Neural cell (in vitro differentiated cells): Measurements from ENCODE around the gene DGKZ.
"Not testable (repeated sequence)": the region's sequence is repeated elsewhere in the genome, so short reads cannot be mapped to it uniquely, and the experiment has no call there.

Experiments used
- CTCF ChIP-seq: fragments of 450-650 bp; IDR thresholded peaks from 2 replicates; pipeline ENCODE4 v1.5.1; 2014; ENCODE audit warnings: antibody characterized with exemption, mild to moderate bottlenecking, moderate library complexity; ENCODE audit not compliant: poor library complexity, severe bottlenecking
- EP300 ChIP-seq: fragments of 450-650 bp; conservative IDR thresholded peaks from 2 replicates; pipeline ENCODE4 v1.6.1; 2014; ENCODE audit warnings: antibody characterized with exemption, mild to moderate bottlenecking, moderate library complexity; ENCODE audit not compliant: poor library complexity, severe bottlenecking
- EZH2 ChIP-seq: fragments of 200-600, 300-800 bp; shearing (Covaris generic), sonication (generic); IDR thresholded peaks from 2 replicates; pipeline ENCODE4 v1.6.1; 2014; ENCODE audit warnings: antibody characterized with exemption, low read length, borderline replicate concordance, mild to moderate bottlenecking; ENCODE audit not compliant: insufficient read depth, poor library complexity, severe bottlenecking
- MXI1 ChIP-seq: fragments of 450-650 bp; conservative IDR thresholded peaks from 2 replicates; pipeline ENCODE4 v1.6.1; 2014; ENCODE audit warnings: antibody characterized with exemption, mild to moderate bottlenecking; ENCODE audit not compliant: poor library complexity, severe bottlenecking
- POLR2AphosphoS5 ChIP-seq: IDR thresholded peaks from 2 replicates; pipeline ENCODE4 v1.6.1; 2012
- RAD21 ChIP-seq: fragments of 450-650 bp; conservative IDR thresholded peaks from 2 replicates; pipeline ENCODE4 v1.6.1; 2014; ENCODE audit warnings: antibody characterized with exemption, mild to moderate bottlenecking, moderate library complexity
- SMC3 ChIP-seq: fragments of 450-650 bp; conservative IDR thresholded peaks from 2 replicates; pipeline ENCODE4 v1.6.1; 2014; ENCODE audit warnings: antibody characterized with exemption, mild to moderate bottlenecking, moderate library complexity; ENCODE audit not compliant: poor library complexity
- TAF1 ChIP-seq: IDR thresholded peaks from 2 replicates; pipeline ENCODE4 v1.6.1; 2012; ENCODE audit warnings: low read depth

GRCh38 chr11:46371262-46371661 lies 24.0 kb downstream of the DGKZ start:
- TF ChIP-seq CTCF, EP300, POLR2AphosphoS5, SMC3, EZH2, TAF1, RAD21, MXI1: not testable (repeated sequence)
